Hematopoietic multipotent progenitor cell treated with erythropoietin and hydrocortisone succinate and interleukin-3 and kit ligand, for 17 days (in vitro differentiated cells): ENCODE results near the gene BGN.

ENCODE experiments used
- DNase-seq: peaks from one replicate; pipeline ENCODE4 v3.0.0-alpha.2; 2015; ENCODE audit warnings: low spot score

BGN gene

GRCh38 chrX:153504445-153505016 lies 9.8 kb downstream of the BGN start:
- DNase-seq: no peak

GRCh38 chrX:153505361-153505760 lies 10.6 kb downstream of the BGN start:
- DNase-seq: no peak

- peak; percentile 71 for DNase-seq
Measured at GRCh38 chrX:153507484-153508178, 12.9 kb downstream of the BGN start.

- no peak for DNase-seq
Measured at GRCh38 chrX:153509592-153509991, 14.8 kb downstream of the BGN start.

GRCh38 chrX:153510383-153510782 lies 15.6 kb downstream of the BGN start:
- no peak for DNase-seq

- no peak for DNase-seq
Measured at GRCh38 chrX:153511784-153512500, 17.2 kb downstream of the BGN start.

GRCh38 chrX:153512501-153512893 lies 17.7 kb downstream of the BGN start:
- DNase-seq: no peak

GRCh38 chrX:153513265-153513664 lies 18.5 kb downstream of the BGN start:
- DNase-seq: no peak

GRCh38 chrX:153514259-153514658 lies 19.5 kb downstream of the BGN start:
- no peak for DNase-seq

- DNase-seq: no peak
Measured at GRCh38 chrX:153515435-153515834, 20.7 kb downstream of the BGN start.

- DNase-seq: no peak
Measured at GRCh38 chrX:153516073-153516472, 21.3 kb downstream of the BGN start.

- no peak for DNase-seq
Measured at GRCh38 chrX:153517423-153517822, 22.6 kb downstream of the BGN start, which contains the start of gene ATP2B3. ATP2B3 (plus strand) TSS chrX:153517642; CDS start chrX:153536248, 18,606 bp downstream.

GRCh38 chrX:153517946-153518834 lies 23.4 kb downstream of the BGN start:
- DNase-seq: no peak

GRCh38 chrX:153519569-153520286 lies 24.9 kb downstream of the BGN start:
- no peak for DNase-seq

GRCh38 chrX:153520287-153520917 lies 25.6 kb downstream of the BGN start:
- no peak for DNase-seq

- no peak for DNase-seq
Measured at GRCh38 chrX:153521034-153521433, 26.3 kb downstream of the BGN start.

GRCh38 chrX:153522259-153522658 lies 27.5 kb downstream of the BGN start:
- DNase-seq: no peak

- no peak for DNase-seq
Measured at GRCh38 chrX:153523269-153523668, 28.5 kb downstream of the BGN start.

GRCh38 chrX:153524234-153524633 lies 29.5 kb downstream of the BGN start:
- no peak for DNase-seq

GRCh38 chrX:153525451-153525850 lies 30.7 kb downstream of the BGN start:
- no peak for DNase-seq

- no peak for DNase-seq
Measured at GRCh38 chrX:153526042-153526441, 31.3 kb downstream of the BGN start.
